IMR-90 (cell line): ENCODE data around the gene SFTPA1. TPM values are rescaled to one million over a fixed set of nuclear protein-coding genes. Genes with fewer than 3 reads are reported as not detected.

ENCODE experiments used
- ATAC-seq: fragments of 200-7000 bp; cut with Tn5 transposase; 2 replicates; pipeline ENCODE4 v1.9.1; 2020; ENCODE audit warnings: low read depth, mild to moderate bottlenecking, moderate library complexity
- BruUV-seq: library from RNA; stranded (reverse); fragments of 400-500 nt; replicated peaks from 2 replicates; lab custom pipeline; 2021; lab: Mats Ljungman, UMichigan
- CTCF ChIA-PET: fragments of 300-600 bp; formaldehyde crosslinking; extraction: SDS; loops from one replicate; lab custom pipeline; 2021; ENCODE audit warnings: antibody characterized with exemption; lab: Yijun Ruan, JAX
- POLR2A ChIA-PET: fragments of 300-600 bp; sonication (Branson Sonifier 250); formaldehyde crosslinking; loops from one replicate; lab custom pipeline; 2022; ENCODE audit warnings: antibody characterized with exemption; ENCODE audit not compliant: unreplicated experiment; lab: Charles Lee
- DNase-seq: peaks from one replicate; pipeline ENCODE4 v3.0.0; 2013
- H2AFZ ChIP-seq: replicated peaks from 2 replicates; pipeline ENCODE3; 2013; ENCODE audit warnings: low read length, mild to moderate bottlenecking; ENCODE audit not compliant: poor library complexity
- H2AK5ac ChIP-seq: 2 replicates; pipeline ENCODE4 v1.6.1; 2013; ENCODE audit warnings: low read depth, low read length, inconsistent platforms
- H2AK9ac ChIP-seq: replicated peaks from 2 replicates; pipeline ENCODE3; 2013; ENCODE audit warnings: mild to moderate bottlenecking, low read depth, low read length, moderate library complexity; ENCODE audit not compliant: poor library complexity
- H2BK120ac ChIP-seq: 2 replicates; pipeline ENCODE4 v1.6.1; 2013; ENCODE audit warnings: low read depth, low read length, inconsistent platforms
- H2BK15ac ChIP-seq: 3 replicates; pipeline ENCODE4 v1.6.1; 2013; ENCODE audit warnings: low read depth, low read length, inconsistent platforms
- H2BK20ac ChIP-seq: 2 replicates; pipeline ENCODE4 v1.6.1; 2013; ENCODE audit warnings: low read depth, mild to moderate bottlenecking, inconsistent platforms, low read length, moderate library complexity
- H2BK5ac ChIP-seq: 2 replicates; pipeline ENCODE4 v1.6.1; 2013; ENCODE audit warnings: mild to moderate bottlenecking, low read depth, low read length, inconsistent platforms; ENCODE audit not compliant: poor library complexity, severe bottlenecking
- H3K14ac ChIP-seq: replicated peaks from 2 replicates; pipeline ENCODE4 v1.6.1; 2013; ENCODE audit warnings: low read depth, low read length, inconsistent platforms
- H3K18ac ChIP-seq: 2 replicates; pipeline ENCODE4 v1.6.1; 2013; ENCODE audit warnings: low read depth, low read length, control low read depth
- H3K23ac ChIP-seq: 2 replicates; pipeline ENCODE4 v1.6.1; 2013; ENCODE audit warnings: low read depth, low read length, inconsistent platforms
- H3K27ac ChIP-seq: 2 replicates; pipeline ENCODE4 v1.5.1; 2013; ENCODE audit warnings: mild to moderate bottlenecking, control low read depth, low read length; ENCODE audit not compliant: insufficient read depth
- H3K27me3 ChIP-seq: 2 replicates; pipeline ENCODE4 v1.6.1; 2013; ENCODE audit warnings: low read length; ENCODE audit not compliant: control insufficient read depth, insufficient read depth
- H3K36me3 ChIP-seq: 2 replicates; pipeline ENCODE4 v1.6.1; 2013; ENCODE audit warnings: low read length, mixed read lengths; ENCODE audit not compliant: control insufficient read depth, insufficient read depth
- H3K4ac ChIP-seq: 2 replicates; pipeline ENCODE4 v1.6.1; 2013; ENCODE audit warnings: low read depth, low read length, inconsistent platforms
- H3K4me1 ChIP-seq: 2 replicates; pipeline ENCODE4 v1.6.1; 2013; ENCODE audit warnings: low read length, mixed read lengths; ENCODE audit not compliant: control insufficient read depth, insufficient read depth
- H3K4me2 ChIP-seq: 2 replicates; pipeline ENCODE4 v1.6.1; 2013; ENCODE audit warnings: low read depth, mild to moderate bottlenecking, control low read depth, low read length, moderate library complexity
- H3K4me3 ChIP-seq: 2 replicates; pipeline ENCODE4 v1.5.1; 2013; ENCODE audit warnings: low read depth, mild to moderate bottlenecking, control low read depth, low read length, moderate library complexity; ENCODE audit not compliant: insufficient read depth
- H3K56ac ChIP-seq: 2 replicates; pipeline ENCODE4 v1.6.1; 2013; ENCODE audit warnings: low read length, inconsistent platforms; ENCODE audit not compliant: insufficient read depth; ENCODE audit errors: extremely low read depth
- H3K79me1 ChIP-seq, 2 experiments: 2 replicates each; pipeline ENCODE4 v1.6.1; 2013; ENCODE audit warnings: low read length in 2 of 2, inconsistent platforms in 1 of 2, low read depth in 1 of 2
- H3K9ac ChIP-seq: 2 replicates; pipeline ENCODE4 v1.6.1; 2013; ENCODE audit warnings: low read depth, low read length, control low read depth
- H3K9me1 ChIP-seq: 2 replicates; pipeline ENCODE4 v1.6.1; 2013; ENCODE audit warnings: low read length, inconsistent platforms; ENCODE audit not compliant: insufficient read depth
- H3K9me3 ChIP-seq: 2 replicates; pipeline ENCODE4 v1.6.1; 2013; ENCODE audit warnings: low read length; ENCODE audit not compliant: control insufficient read depth, insufficient read depth
- H4K20me1 ChIP-seq: 2 replicates; pipeline ENCODE4 v1.6.1; 2013; ENCODE audit warnings: low read length, inconsistent platforms; ENCODE audit not compliant: insufficient read depth
- H4K5ac ChIP-seq: 2 replicates; pipeline ENCODE4 v1.6.1; 2013; ENCODE audit warnings: mild to moderate bottlenecking, low read depth, low read length, control low read depth
- H4K8ac ChIP-seq, 2 experiments: 2 replicates each; pipeline ENCODE4 v1.6.1; 2013; ENCODE audit warnings: low read depth in 2 of 2, low read length in 2 of 2, control low read depth in 1 of 2, inconsistent platforms in 1 of 2
- H4K91ac ChIP-seq: 2 replicates; pipeline ENCODE4 v1.6.1; 2013; ENCODE audit warnings: low read depth, low read length, inconsistent platforms; ENCODE audit not compliant: insufficient read depth
- CEBPB ChIP-seq: IDR thresholded peaks from 2 replicates; pipeline ENCODE4 v1.6.1; 2012; ENCODE audit warnings: low read depth, low read length, improper control_type of control experiment
- FOS ChIP-seq: fragments of 150-350 bp; IDR thresholded peaks from 2 replicates; pipeline ENCODE4 v1.6.1; 2016; ENCODE audit warnings: low read depth, low read length
- POLR2A ChIP-seq: IDR thresholded peaks from 2 replicates; pipeline ENCODE4 v1.6.1; 2012; ENCODE audit warnings: mild to moderate bottlenecking, low read depth, low read length
- WGBS, 2 experiments: methylation state at CpG; one replicate each; pipeline versions ENCODE4 v1.1.5 to v1.1.7; 2013; ENCODE audit warnings: missing lambda C conversion rate in 2 of 2; ENCODE audit not compliant: insufficient read length in 1 of 2; ENCODE audit errors: extremely low coverage in 2 of 2; 5-methylcytosine and 5-hydroxymethylcytosine counted together
- dilution Hi-C: fragments of 300-500 bp; cut with HindIII; formaldehyde crosslinking; loops from one replicate; pipeline ENCODE4 v1.14.3; 2018; ENCODE audit warnings: low sequenced_read_pairs; ENCODE audit not compliant: unreplicated experiment
- in situ Hi-C: fragments of 300-500 bp; cut with MboI; formaldehyde crosslinking; loops from 3 replicates; pipeline ENCODE4 v1.14.3; 2019; ENCODE audit warnings: low sequenced_read_pairs, inconsistent platforms, mixed read lengths
- intact Hi-C: fragments of 100-400 bp; cut with micrococcal nuclease; formaldehyde crosslinking; loops from 2 replicates; pipeline ENCODE4 v1.10.0; 2022
- polyA plus RNA-seq, 3 experiments: library from polyadenylated mRNA; depleted of rRNA; stranded (reverse); fragments of >200 nt; gene quantifications; 2 replicates each; pipeline ENCODE4 v1.2.3, GENCODE V29; 2012; ENCODE audit warnings: low replicate concordance in 1 of 3
- total RNA-seq: library from RNA; depleted of rRNA; stranded (reverse); fragments of >200 nt; gene quantifications from 2 replicates; pipeline ENCODE4 v1.2.3, GENCODE V29; 2012

Gene SFTPA1
- total and polyA plus RNA-seq, 2 of the 4 experiments (the other 2 are of a cell fraction), result not detected

DNA sequence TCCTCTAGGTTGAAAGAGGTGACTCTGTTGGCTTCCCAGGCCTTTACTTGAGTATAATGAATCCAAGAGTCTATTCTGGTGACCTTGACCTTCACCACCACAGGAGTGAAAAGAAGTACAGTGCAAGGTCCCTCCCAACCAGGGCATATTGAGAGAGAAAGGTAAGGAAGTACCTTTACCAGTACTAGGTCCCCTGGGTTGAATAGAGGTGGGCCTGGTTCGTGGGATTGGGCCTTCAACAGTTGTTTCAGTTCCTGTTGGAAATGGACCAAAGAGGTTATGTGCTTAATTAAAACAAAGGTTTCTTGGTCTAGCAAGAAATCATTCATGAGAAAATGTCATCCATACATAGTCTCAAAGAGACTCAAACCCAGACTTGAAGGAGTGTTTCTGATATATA, 6.4 kb upstream of the SFTPA1 start:
- Histone ChIP-seq H4K5ac (no peak overlapping the region), H3K4me2 (no peak overlapping the region), H3K18ac (no peak overlapping the region), H3K23ac (no peak overlapping the region), H3K14ac (no peak overlapping the region), H4K8ac (no peak overlapping the region), H2BK5ac (no peak overlapping the region), H3K4me3 (no peak overlapping the region), H3K79me1 (no peaks in the 10 kb centered on the region), H2BK120ac (no peak overlapping the region), H2AK5ac (no peak overlapping the region), H2AFZ (no peak overlapping the region), H3K9me3 (peaks cover 4% of the 10 kb centered on the region; the same call in 1 of the 2 replicates), H3K4me1 (no peaks in the 10 kb centered on the region), H3K27me3 (peaks cover 16% of the 10 kb centered on the region), H2BK15ac (no peak overlapping the region), H3K4ac (no peak overlapping the region), H3K9me1 (no peaks in the 10 kb centered on the region), H3K56ac (no peak overlapping the region), H3K27ac (no peak overlapping the region), H4K91ac (no peak overlapping the region), H2AK9ac (no peak overlapping the region), H2BK20ac (no peak overlapping the region), H4K20me1 (no peaks in the 10 kb centered on the region), H3K9ac (no peak overlapping the region), H3K36me3 (no peaks in the 10 kb centered on the region)
- ATAC-seq (no peak), DNase-seq (no peak)
- intact Hi-C loops (no loop called here), in situ Hi-C loops (loop anchor here (10.0 kb wide), 1 partner anchor 229 kb away; no protein-coding TSS in a partner anchor), dilution Hi-C loops (no loop called here)
- TF ChIP-seq CEBPB, result no peak
- no peak for TF ChIP-seq FOS
- no peak for TF ChIP-seq POLR2A
- ChIA-PET CTCF (no interaction called here), POLR2A (no interaction called here)
- no CpG with 5 or more reads among the region's 1 CpG for WGBS, 2 experiments
- no TSS peak for BruUV-seq
